HFF-Myc (cell line): ENCODE measurements around the gene DLG2.

Source experiments
- DNase-seq: peaks from one replicate; pipeline ENCODE4 v3.0.0-alpha.2; 2011; ENCODE audit warnings: low read depth; ENCODE audit errors: extremely low read depth
- H3K4me3 ChIP-seq: replicated peaks from 2 replicates; pipeline ENCODE4 v1.5.1; 2011; ENCODE audit warnings: low read depth, mild to moderate bottlenecking, control low read depth, low read length
- CTCF ChIP-seq: IDR thresholded peaks from 2 replicates; pipeline ENCODE4 v1.5.1; 2012; ENCODE audit warnings: mild to moderate bottlenecking, low read depth, low read length, control low read depth; ENCODE audit errors: missing control alignments

Gene DLG2

GRCh38 chr11:84626256-84626655, 1000.9 kb downstream of the DLG2 start:
- DNase-seq, result no peak
- no peak for TF ChIP-seq CTCF
- no peak overlapping the region for H3K4me3 ChIP-seq

DNA sequence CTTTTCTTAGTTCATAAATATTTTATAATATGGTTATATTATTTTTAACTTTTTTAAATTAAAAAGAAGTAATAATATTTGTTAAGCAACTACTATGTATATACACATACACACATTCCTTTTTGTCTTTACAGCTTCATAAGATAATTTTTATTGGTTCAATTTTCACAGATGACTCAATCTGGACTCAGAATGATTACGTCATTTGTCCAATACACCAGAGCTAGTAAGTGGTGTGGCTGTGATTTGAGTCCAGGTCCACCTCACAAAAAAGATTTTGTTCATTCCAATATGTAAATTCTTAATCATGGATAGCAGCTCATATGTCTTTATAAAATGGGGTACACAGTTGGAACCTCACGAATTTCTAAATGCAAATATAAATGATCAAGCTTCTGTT, 1014.5 kb downstream of the DLG2 start:
- TF ChIP-seq CTCF, result no peak
- no peak for DNase-seq
- H3K4me3 ChIP-seq, result no peak overlapping the region

DNA sequence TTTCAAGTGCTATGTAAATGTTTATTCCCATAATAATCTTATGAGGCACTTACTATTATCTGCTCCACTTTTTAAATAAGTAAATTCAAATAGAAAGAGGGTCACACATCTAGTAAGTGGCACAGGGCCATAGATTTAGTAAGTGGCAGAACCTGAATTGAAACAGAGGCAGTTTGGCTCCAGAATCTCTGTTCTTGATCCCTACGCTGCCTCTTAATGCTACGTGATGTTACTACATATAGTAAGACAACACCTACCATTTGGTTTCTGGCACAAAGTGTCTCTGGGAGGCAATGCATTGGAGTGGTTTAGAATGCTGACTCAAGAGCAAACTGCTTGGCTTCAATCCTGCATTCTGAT, 1018.3 kb downstream of the DLG2 start:
- no peak for TF ChIP-seq CTCF
- no peak overlapping the region for H3K4me3 ChIP-seq
- DNase-seq, result no peak

DNA sequence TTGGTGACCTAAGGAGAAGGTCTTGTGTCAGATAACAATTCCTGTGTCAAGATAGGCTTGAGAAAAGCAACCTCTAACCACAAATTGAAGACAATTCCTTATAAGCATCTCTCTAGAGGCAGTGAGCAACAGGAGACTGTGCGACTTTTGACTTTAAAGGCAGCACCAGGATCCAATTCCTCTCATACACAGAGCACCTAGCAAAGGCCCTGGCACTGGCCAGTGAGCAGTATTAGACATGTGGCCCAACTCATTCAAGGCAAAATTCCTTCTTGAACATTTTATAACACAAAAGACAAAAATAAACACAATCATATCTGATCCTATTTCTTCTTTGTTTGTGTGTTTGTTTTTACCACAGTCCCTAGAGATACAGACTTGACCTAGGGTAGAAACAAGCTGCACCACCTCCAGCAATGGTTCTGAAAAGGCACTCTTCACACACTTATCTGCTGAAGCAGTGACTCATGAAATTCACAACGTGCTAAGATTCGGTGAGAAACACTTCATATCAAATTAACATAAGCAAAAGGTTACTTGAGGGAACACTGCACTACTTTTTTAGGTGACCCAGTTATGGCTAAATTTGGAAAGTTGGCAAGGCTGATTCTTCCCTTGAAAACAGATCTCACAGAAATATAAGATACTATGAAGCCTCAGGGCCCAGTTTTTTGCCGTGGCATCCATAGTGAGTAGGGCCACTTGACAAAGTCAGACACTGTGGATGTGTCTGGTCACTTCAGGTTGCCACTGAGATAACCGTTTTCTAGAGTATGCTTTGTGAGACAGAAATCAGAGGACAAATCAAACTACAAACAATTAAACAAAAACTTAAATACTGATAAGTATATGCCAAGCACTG, 1018.9 kb downstream of the DLG2 start:
- TF ChIP-seq CTCF, result no peak
- DNase-seq, result no peak
- H3K4me3 ChIP-seq, result no peak overlapping the region

GRCh38 chr11:84594602-84595001, 1032.5 kb downstream of the DLG2 start:
- DNase-seq, result no peak
- no peak overlapping the region for H3K4me3 ChIP-seq
- TF ChIP-seq CTCF, result no peak

- no peak for DNase-seq
- no peak overlapping the region for H3K4me3 ChIP-seq
- TF ChIP-seq CTCF, result no peak
Measured at GRCh38 chr11:84590106-84590505, 1037.0 kb downstream of the DLG2 start.
